ENCODE results near the gene GALNT16.

The GALNT16 gene

DNA sequence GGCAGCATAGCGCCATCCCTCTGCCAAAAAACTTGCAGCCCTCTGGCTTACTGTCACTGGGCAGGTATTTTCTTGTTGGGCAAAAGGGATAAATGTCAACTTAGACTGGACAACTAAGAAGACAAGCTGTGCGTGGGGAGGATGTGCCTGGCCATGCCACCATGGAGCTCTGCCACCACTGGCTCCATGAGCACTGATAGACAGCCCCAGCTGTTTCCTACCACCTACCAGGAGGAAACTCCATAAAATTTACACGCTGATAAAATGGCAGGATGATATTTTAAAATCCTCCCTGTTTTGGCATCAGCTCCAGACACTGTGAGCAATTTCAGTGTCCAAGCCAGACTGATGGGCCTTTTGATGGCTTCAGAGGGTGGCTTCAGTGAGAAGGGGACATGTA, 7.1 kb upstream of the GALNT16 start:
- no peak overlapping the region for H3K27ac ChIP-seq (ENCODE audit: low read depth, low read length)
- H3K4me1 ChIP-seq (ENCODE audit: control insufficient read depth in 1 of 2, insufficient read depth in 2 of 2, low read length in 2 of 2) = no peaks in the 10 kb centered on the region
- H3K36me3 ChIP-seq (ENCODE audit: control insufficient read depth in 1 of 2, insufficient read depth in 2 of 2, low read length in 2 of 2) = no peaks in the 10 kb centered on the region
- H3K9ac ChIP-seq (ENCODE audit: low read depth in 1 of 2, low read length in 2 of 2) = no peak overlapping the region
- H3K4me3 ChIP-seq (ENCODE audit: low read depth in 1 of 2, low read length in 2 of 2) = no peak overlapping the region
- no peaks in the 10 kb centered on the region for H3K9me3 ChIP-seq (ENCODE audit: control insufficient read depth in 1 of 2, low read length in 2 of 2)
- H3K27me3 ChIP-seq (ENCODE audit: control insufficient read depth in 1 of 2, insufficient read depth in 2 of 2, low read length in 2 of 2) = peaks cover 0 to 5% of the 10 kb centered on the region in 2 donors

- peaks cover 10 to 21% of the 10 kb centered on the region in 2 donors for H3K4me1 ChIP-seq (ENCODE audit: control insufficient read depth in 1 of 2, insufficient read depth in 2 of 2, low read length in 2 of 2)
- no peak overlapping the region for H3K9ac ChIP-seq (ENCODE audit: low read depth in 1 of 2, low read length in 2 of 2)
These were observed 811 bp upstream of the GALNT16 start for GRCh38 chr14:69259168-69259526.

GRCh38 chr14:69260190-69260860, 367 bp downstream of the GALNT16 start:
- H3K4me1 ChIP-seq (ENCODE audit: control insufficient read depth in 1 of 2, insufficient read depth in 2 of 2, low read length in 2 of 2) = peaks cover 10 to 21% of the 10 kb centered on the region in 2 donors
- no peaks in the 10 kb centered on the region for H3K9me3 ChIP-seq (ENCODE audit: control insufficient read depth in 1 of 2, low read length in 2 of 2)
- peaks cover 16 to 26% of the 10 kb centered on the region in 2 donors for H3K27me3 ChIP-seq (ENCODE audit: control insufficient read depth in 1 of 2, insufficient read depth in 2 of 2, low read length in 2 of 2)
- H3K36me3 ChIP-seq (ENCODE audit: control insufficient read depth in 1 of 2, insufficient read depth in 2 of 2, low read length in 2 of 2) = no peaks in the 10 kb centered on the region
- H3K9ac ChIP-seq (ENCODE audit: low read depth in 1 of 2, low read length in 2 of 2) = no peak overlapping the region
- no peak overlapping the region for H3K27ac ChIP-seq (ENCODE audit: low read depth, low read length)
- peak overlapping the region; percentile 61 to 70 for H3K4me3 ChIP-seq (ENCODE audit: low read depth in 1 of 2, low read length in 2 of 2)

More at GRCh38 chr14:69259168-69259526, 811 bp upstream of the GALNT16 start:
- peak overlapping the region; percentile 20 to 43 for H3K4me3 ChIP-seq (ENCODE audit: low read depth in 1 of 2, low read length in 2 of 2)
- H3K27me3 ChIP-seq (ENCODE audit: control insufficient read depth in 1 of 2, insufficient read depth in 2 of 2, low read length in 2 of 2) = peaks cover 16 to 26% of the 10 kb centered on the region in 2 donors
- H3K27ac ChIP-seq (ENCODE audit: low read depth, low read length) = no peak overlapping the region
- H3K9me3 ChIP-seq (ENCODE audit: control insufficient read depth in 1 of 2, low read length in 2 of 2) = no peaks in the 10 kb centered on the region
- H3K36me3 ChIP-seq (ENCODE audit: control insufficient read depth in 1 of 2, insufficient read depth in 2 of 2, low read length in 2 of 2) = no peaks in the 10 kb centered on the region

DNA sequence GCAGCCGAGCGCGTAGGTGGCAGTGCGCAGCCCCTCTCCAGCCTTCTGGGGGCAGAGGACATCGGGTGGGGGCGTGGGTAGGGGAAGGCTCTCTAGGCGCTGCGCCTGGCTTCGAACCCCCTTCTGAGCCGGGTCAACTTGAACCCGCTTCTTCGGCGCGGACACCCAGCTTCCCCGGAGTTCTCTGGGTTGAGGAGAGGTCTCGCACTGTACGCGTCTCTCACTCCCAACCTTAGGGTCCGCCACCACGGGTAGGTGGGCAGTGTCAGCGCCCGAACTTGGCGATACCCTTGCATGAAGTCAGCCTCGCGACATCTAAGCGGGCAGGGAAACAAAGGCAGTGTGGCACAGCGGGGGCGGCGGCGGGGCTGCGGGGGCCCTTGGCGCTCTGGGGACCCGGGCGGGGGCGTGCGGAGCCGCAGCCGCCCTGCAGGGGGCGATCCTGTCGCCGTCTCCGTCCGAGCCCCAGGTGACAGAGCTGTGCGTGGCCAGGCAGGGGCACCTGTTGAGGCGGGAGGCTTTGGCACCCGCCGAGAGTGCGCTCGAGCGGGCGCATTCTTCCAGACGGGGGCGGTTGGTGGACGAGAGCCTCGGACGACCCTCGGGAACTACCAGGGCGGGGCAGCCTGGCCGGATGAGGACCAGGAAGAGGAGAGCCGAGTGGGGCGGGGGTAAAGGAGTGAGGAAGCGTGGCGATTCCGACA, 1.1 kb downstream of the GALNT16 start:
- no peaks in the 10 kb centered on the region for H3K9me3 ChIP-seq (ENCODE audit: control insufficient read depth in 1 of 2, low read length in 2 of 2)
- H3K4me1 ChIP-seq (ENCODE audit: control insufficient read depth in 1 of 2, insufficient read depth in 2 of 2, low read length in 2 of 2) = peaks cover 10 to 21% of the 10 kb centered on the region in 2 donors
- peak overlapping the region; percentile 40 to 43 for H3K9ac ChIP-seq (ENCODE audit: low read depth in 1 of 2, low read length in 2 of 2)
- no peaks in the 10 kb centered on the region for H3K36me3 ChIP-seq (ENCODE audit: control insufficient read depth in 1 of 2, insufficient read depth in 2 of 2, low read length in 2 of 2)
- no peak overlapping the region for H3K27ac ChIP-seq (ENCODE audit: low read depth, low read length)
- H3K4me3 ChIP-seq (ENCODE audit: low read depth in 1 of 2, low read length in 2 of 2) = peak overlapping the region; percentile 61 to 70
- peaks cover 16 to 26% of the 10 kb centered on the region in 2 donors for H3K27me3 ChIP-seq (ENCODE audit: control insufficient read depth in 1 of 2, insufficient read depth in 2 of 2, low read length in 2 of 2)

GRCh38 chr14:69261761-69262331, 1.9 kb downstream of the GALNT16 start:
- peaks cover 16 to 25% of the 10 kb centered on the region in 2 donors for H3K27me3 ChIP-seq (ENCODE audit: control insufficient read depth in 1 of 2, insufficient read depth in 2 of 2, low read length in 2 of 2)
- no peak overlapping the region for H3K27ac ChIP-seq (ENCODE audit: low read depth, low read length)
- peak overlapping the region; percentile 61 to 70 for H3K4me3 ChIP-seq (ENCODE audit: low read depth in 1 of 2, low read length in 2 of 2)
- no peaks in the 10 kb centered on the region for H3K36me3 ChIP-seq (ENCODE audit: control insufficient read depth in 1 of 2, insufficient read depth in 2 of 2, low read length in 2 of 2)
- no peaks in the 10 kb centered on the region for H3K9me3 ChIP-seq (ENCODE audit: control insufficient read depth in 1 of 2, low read length in 2 of 2)
- peaks cover 10 to 21% of the 10 kb centered on the region in 2 donors for H3K4me1 ChIP-seq (ENCODE audit: control insufficient read depth in 1 of 2, insufficient read depth in 2 of 2, low read length in 2 of 2)
- peak overlapping the region; percentile 40 to 43 for H3K9ac ChIP-seq (ENCODE audit: low read depth in 1 of 2, low read length in 2 of 2)

DNA sequence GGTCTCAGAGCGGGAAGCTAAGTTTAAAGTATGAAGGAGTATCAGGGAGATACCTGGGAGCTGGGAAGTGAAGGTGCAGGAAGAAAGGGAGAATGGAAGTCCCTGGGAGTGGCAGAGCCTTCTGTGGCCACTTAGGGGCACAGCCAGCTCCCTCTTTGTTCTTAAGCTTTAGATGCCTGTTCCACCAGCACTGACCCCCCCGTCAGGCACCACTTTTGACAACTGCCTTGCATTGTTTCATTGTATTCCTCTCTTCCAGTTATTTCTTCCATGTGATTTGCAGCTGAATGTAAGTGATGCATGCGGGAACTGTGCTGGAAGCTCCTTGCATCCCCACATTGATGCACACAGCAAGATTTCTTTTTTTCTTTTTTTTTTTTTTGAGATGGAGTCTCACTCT, 2.6 kb downstream of the GALNT16 start:
- H3K27me3 ChIP-seq (ENCODE audit: control insufficient read depth in 1 of 2, insufficient read depth in 2 of 2, low read length in 2 of 2) = peaks cover 16 to 20% of the 10 kb centered on the region in 2 donors
- peaks cover 10 to 21% of the 10 kb centered on the region in 2 donors for H3K4me1 ChIP-seq (ENCODE audit: control insufficient read depth in 1 of 2, insufficient read depth in 2 of 2, low read length in 2 of 2)
- no peak overlapping the region for H3K27ac ChIP-seq (ENCODE audit: low read depth, low read length)

DNA sequence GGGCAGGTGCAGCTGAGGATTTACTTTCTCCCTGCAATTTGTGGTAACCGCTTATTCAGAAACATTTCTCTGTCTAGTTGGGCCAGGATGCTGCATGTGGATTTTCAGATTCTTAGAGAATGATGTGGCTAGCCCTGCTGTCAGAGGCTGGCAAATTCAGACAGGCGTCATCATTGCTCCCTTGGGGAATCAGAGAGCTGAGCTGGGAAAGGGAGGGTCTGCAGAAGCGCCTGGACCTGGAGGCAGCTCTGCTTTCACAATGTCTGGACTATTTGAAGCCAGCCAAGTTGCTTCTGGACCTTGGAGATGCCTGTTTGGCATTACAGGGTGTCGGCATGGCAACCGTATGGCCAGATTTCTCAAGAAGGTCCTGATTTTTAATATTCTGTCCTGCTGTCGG, 3.4 kb downstream of the GALNT16 start:
- Histone ChIP-seq H3K9me3 (ENCODE audit: control insufficient read depth in 1 of 2, low read length in 2 of 2) (no peaks in the 10 kb centered on the region), H3K36me3 (ENCODE audit: control insufficient read depth in 1 of 2, insufficient read depth in 2 of 2, low read length in 2 of 2) (no peaks in the 10 kb centered on the region), H3K9ac (ENCODE audit: low read depth in 1 of 2, low read length in 2 of 2) (no peak overlapping the region), H3K4me1 (ENCODE audit: control insufficient read depth in 1 of 2, insufficient read depth in 2 of 2, low read length in 2 of 2) (peaks cover 10 to 21% of the 10 kb centered on the region in 2 donors), H3K27me3 (ENCODE audit: control insufficient read depth in 1 of 2, insufficient read depth in 2 of 2, low read length in 2 of 2) (peaks cover 16% of the 10 kb centered on the region in 2 donors), H3K4me3 (ENCODE audit: low read depth in 1 of 2, low read length in 2 of 2) (no peak overlapping the region), H3K27ac (ENCODE audit: low read depth, low read length) (no peak overlapping the region)

More for the DNA sequence above, 2.6 kb downstream of the GALNT16 start:
- H3K36me3 ChIP-seq (ENCODE audit: control insufficient read depth in 1 of 2, insufficient read depth in 2 of 2, low read length in 2 of 2) = no peaks in the 10 kb centered on the region
- H3K9ac ChIP-seq (ENCODE audit: low read depth in 1 of 2, low read length in 2 of 2) = no peak overlapping the region
- no peaks in the 10 kb centered on the region for H3K9me3 ChIP-seq (ENCODE audit: control insufficient read depth in 1 of 2, low read length in 2 of 2)
- H3K4me3 ChIP-seq (ENCODE audit: low read depth in 1 of 2, low read length in 2 of 2) = no peak overlapping the region

GRCh38 chr14:69263771-69264170, 3.8 kb downstream of the GALNT16 start:
- peaks cover 10 to 21% of the 10 kb centered on the region in 2 donors for H3K4me1 ChIP-seq (ENCODE audit: control insufficient read depth in 1 of 2, insufficient read depth in 2 of 2, low read length in 2 of 2)
- H3K36me3 ChIP-seq (ENCODE audit: control insufficient read depth in 1 of 2, insufficient read depth in 2 of 2, low read length in 2 of 2) = no peaks in the 10 kb centered on the region
- H3K27me3 ChIP-seq (ENCODE audit: control insufficient read depth in 1 of 2, insufficient read depth in 2 of 2, low read length in 2 of 2) = peaks cover 12% of the 10 kb centered on the region in 2 donors
- H3K9me3 ChIP-seq (ENCODE audit: control insufficient read depth in 1 of 2, low read length in 2 of 2) = no peaks in the 10 kb centered on the region
- H3K4me3 ChIP-seq (ENCODE audit: low read depth in 1 of 2, low read length in 2 of 2) = no peak overlapping the region
- H3K9ac ChIP-seq (ENCODE audit: low read depth in 1 of 2, low read length in 2 of 2) = no peak overlapping the region
- H3K27ac ChIP-seq (ENCODE audit: low read depth, low read length) = no peak overlapping the region

DNA sequence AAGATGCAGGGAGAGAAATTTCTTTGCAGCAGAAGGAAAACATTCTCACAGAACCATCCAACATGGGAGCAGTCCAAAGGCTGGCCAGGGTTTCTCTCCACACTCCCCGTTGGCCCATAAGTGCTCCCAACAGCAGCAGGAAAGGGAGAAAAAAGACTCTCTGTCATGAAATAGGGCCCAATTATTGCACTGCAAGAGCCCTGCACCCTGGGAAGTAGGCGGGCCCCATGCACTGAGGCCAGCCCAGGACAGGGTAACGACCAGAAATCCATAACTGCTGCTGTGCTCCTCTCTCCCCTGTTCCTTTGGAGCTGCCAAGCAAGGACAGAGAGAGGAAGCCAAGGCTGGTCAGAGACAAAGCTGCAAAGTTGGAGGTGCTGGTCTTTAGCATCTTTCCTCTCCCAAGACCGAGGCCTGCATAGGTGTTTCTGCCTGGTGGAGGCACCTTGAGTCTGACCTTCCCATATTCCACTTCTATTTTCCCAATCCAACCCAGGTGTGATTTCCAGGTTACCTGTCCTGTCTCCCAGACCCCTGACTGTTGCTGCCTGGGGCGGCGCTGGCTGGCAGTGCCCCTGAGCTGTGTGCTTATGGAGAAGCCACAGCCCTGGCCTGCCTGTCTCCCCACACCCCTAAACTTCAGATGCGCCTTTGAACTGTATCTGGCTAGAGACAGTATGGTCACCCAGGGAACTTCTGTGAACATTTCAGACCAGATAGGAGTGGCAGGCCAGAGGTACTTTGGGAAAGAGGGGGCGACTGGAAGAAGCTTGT, 6.8 kb downstream of the GALNT16 start:
- H3K27ac ChIP-seq (ENCODE audit: low read depth, low read length) = no peak overlapping the region
- H3K27me3 ChIP-seq (ENCODE audit: control insufficient read depth in 1 of 2, insufficient read depth in 2 of 2, low read length in 2 of 2) = peaks cover 4 to 5% of the 10 kb centered on the region in 2 donors
- H3K36me3 ChIP-seq (ENCODE audit: control insufficient read depth in 1 of 2, insufficient read depth in 2 of 2, low read length in 2 of 2) = no peaks in the 10 kb centered on the region
- H3K4me1 ChIP-seq (ENCODE audit: control insufficient read depth in 1 of 2, insufficient read depth in 2 of 2, low read length in 2 of 2) = peaks cover 6 to 8% of the 10 kb centered on the region in 2 donors
- H3K9ac ChIP-seq (ENCODE audit: low read depth in 1 of 2, low read length in 2 of 2) = no peak overlapping the region
- no peaks in the 10 kb centered on the region for H3K9me3 ChIP-seq (ENCODE audit: control insufficient read depth in 1 of 2, low read length in 2 of 2)
- no peak overlapping the region for H3K4me3 ChIP-seq (ENCODE audit: low read depth in 1 of 2, low read length in 2 of 2)
